Measurements from ENCODE around the gene CCDC154. TPM values are rescaled to one million over a fixed set of nuclear protein-coding genes. Genes with fewer than 3 reads are reported as not detected.

Gene CCDC154
- not detected in 2 replicates for total RNA-seq

GRCh38 chr16:1443980-1444729, at the start of gene CCDC154:
Gene CCDC154, minus strand, starts transcription at chr16:1444556. Its CDS starts 234 bp downstream, at chr16:1444322.

GRCh38 chr16:1492923-1493745, 48.8 kb upstream of the CCDC154 start, which contains the start of gene TELO2:
Gene TELO2, plus strand, starts transcription at chr16:1493360. Its CDS starts 922 bp downstream, at chr16:1494282.

GRCh38 chr16:1488619-1489018, 44.3 kb upstream of the CCDC154 start, which contains the start of gene PTX4:
Gene PTX4, minus strand, starts transcription at chr16:1488944. Its CDS starts 35 bp downstream, at chr16:1488909.

GRCh38 chr16:1474796-1475551, 30.6 kb upstream of the CCDC154 start, which contains the start of gene CLCN7:
Gene CLCN7, minus strand, starts transcription at chr16:1475028. Its CDS starts 54 bp downstream, at chr16:1474974.

GRCh38 chr16:1430759-1431496, 13.4 kb downstream of the CCDC154 start, which contains the start of gene PERCC1:
Gene PERCC1, plus strand, starts transcription at chr16:1431078. Its CDS starts 1,516 bp downstream, at chr16:1432594.

GRCh38 chr16:1414532-1415260, 29.7 kb downstream of the CCDC154 start, which contains the start of gene UNKL:
Gene UNKL, minus strand, starts transcription at chr16:1414704. Its CDS starts 13 bp downstream, at chr16:1414691.

Other genes with a start within 250 kb of the CCDC154 start
- not detected in 2 replicates for gene TPSG1, start 219.3 kb downstream of the CCDC154 start, total RNA-seq
- gene TPSB2, start 214.4 kb downstream of the CCDC154 start, total RNA-seq: not detected in 2 replicates
- not detected in 2 replicates for gene TPSAB1, start 203.9 kb downstream of the CCDC154 start, total RNA-seq
- not detected in 2 replicates for gene TPSD1, start 188.5 kb downstream of the CCDC154 start, total RNA-seq
- gene UBE2I, start 134.9 kb downstream of the CCDC154 start, total RNA-seq: 68.8 and 72.0 TPM in 2 replicates
- 0.21 TPM in 1 of 2 replicates, not detected in the other for gene BAIAP3, start 110.9 kb downstream of the CCDC154 start, total RNA-seq
- gene TSR3, start 92.7 kb downstream of the CCDC154 start, total RNA-seq: 108 and 192 TPM in 2 replicates
- 23.6 and 24.6 TPM in 2 replicates for gene GNPTG, start 92.6 kb downstream of the CCDC154 start, total RNA-seq
- 5.3 and 9.3 TPM in 2 replicates for gene UNKL, start 29.9 kb downstream of the CCDC154 start, total RNA-seq
- gene UQCC4, start 23.8 kb downstream of the CCDC154 start, total RNA-seq: 25.5 and 26.0 TPM in 2 replicates
- gene PERCC1, start 13.5 kb downstream of the CCDC154 start, total RNA-seq: not detected in 2 replicates
- gene CLCN7, start 30.5 kb upstream of the CCDC154 start, total RNA-seq: 15.7 and 39.3 TPM in 2 replicates
- gene PTX4, start 44.4 kb upstream of the CCDC154 start, total RNA-seq: not detected in 2 replicates
- 17.4 and 18.9 TPM in 2 replicates for gene TELO2, start 48.8 kb upstream of the CCDC154 start, total RNA-seq
- gene TMEM204, start 89.1 kb upstream of the CCDC154 start, total RNA-seq: 0.23 and 0.35 TPM in 2 replicates
- gene IFT140, start 167.5 kb upstream of the CCDC154 start, total RNA-seq: 8.3 and 8.4 TPM in 2 replicates
- gene CRAMP1, start 167.8 kb upstream of the CCDC154 start, total RNA-seq: 5.1 and 8.2 TPM in 2 replicates
- 68.9 and 108 TPM in 2 replicates for gene JPT2, start 233.7 kb upstream of the CCDC154 start, total RNA-seq

All from airway epithelial cell (primary cell).